Neural crest cell (in vitro differentiated cells): ENCODE results near the gene KIF22. TPM values are rescaled to one million over a fixed set of nuclear protein-coding genes. Genes with fewer than 3 reads are reported as not detected.
"Not testable (repeated sequence)": the region's sequence is repeated elsewhere in the genome, so short reads cannot be mapped to it uniquely, and the experiment has no call there.

ENCODE experiments used
- DNase-seq: peaks from one replicate; pipeline ENCODE4 v3.0.0; 2021; ENCODE audit warnings: low read depth, mixed read lengths, low spot score
- H3K27ac Mint-ChIP-seq: one replicate; pipeline ENCODE4 v1.8.0; 2021; ENCODE audit warnings: mild to moderate bottlenecking, mixed read lengths; ENCODE audit not compliant: unreplicated experiment
- H3K27me3 Mint-ChIP-seq: 2 replicates; pipeline ENCODE4 v1.8.0; 2021; ENCODE audit warnings: low read depth, mild to moderate bottlenecking, mixed read lengths
- H3K36me3 Mint-ChIP-seq: 2 replicates; pipeline ENCODE4 v1.8.0; 2021; ENCODE audit warnings: low read depth, mild to moderate bottlenecking, mixed read lengths
- H3K4me1 Mint-ChIP-seq: 2 replicates; pipeline ENCODE4 v1.8.0; 2021; ENCODE audit warnings: mixed read lengths
- H3K4me3 Mint-ChIP-seq: one replicate; pipeline ENCODE4 v1.8.0; 2021; ENCODE audit warnings: mild to moderate bottlenecking, mixed read lengths
- H3K9me3 Mint-ChIP-seq: 2 replicates; pipeline ENCODE4 v1.8.0; 2021; ENCODE audit warnings: mixed read lengths
- CTCF ChIP-seq: fragments of 200-600 bp; sonication (generic); conservative IDR thresholded peaks from 2 replicates; pipeline ENCODE4 v1.5.0; 2021; ENCODE audit warnings: antibody characterized with exemption, mild to moderate bottlenecking
- total RNA-seq: library from RNA; stranded (reverse); gene quantifications from 2 replicates; pipeline ENCODE4 v1.2.1, GENCODE V29; 2021

KIF22 gene
- total RNA-seq, 1 donor from 2014 or later = 173 TPM

- H3K27ac Mint-ChIP-seq = no peak overlapping the region
- DNase-seq = no peak
- no peak for TF ChIP-seq CTCF
- H3K4me1 Mint-ChIP-seq = peaks cover 9% of the 10 kb centered on the region
- no peaks in the 10 kb centered on the region for H3K36me3 Mint-ChIP-seq
- no peaks in the 10 kb centered on the region for H3K9me3 Mint-ChIP-seq
- H3K4me3 Mint-ChIP-seq = no peak overlapping the region
- peaks cover 30% of the 10 kb centered on the region for H3K27me3 Mint-ChIP-seq
Measured at GRCh38 chr16:29779474-29779873, 11.1 kb upstream of the KIF22 start.

GRCh38 chr16:29783094-29783953, 7.2 kb upstream of the KIF22 start:
- not testable (repeated sequence) for H3K4me3 Mint-ChIP-seq, H3K9me3 Mint-ChIP-seq, H3K27ac Mint-ChIP-seq, H3K36me3 Mint-ChIP-seq, DNase-seq
- Mint-ChIP-seq H3K27me3 (peaks cover 24% of the 10 kb centered on the region), H3K4me1 (peaks cover 19% of the 10 kb centered on the region)

GRCh38 chr16:29784157-29784556, 6.4 kb upstream of the KIF22 start:
- Mint-ChIP-seq H3K36me3 (no peaks in the 10 kb centered on the region), H3K27me3 (peaks cover 16% of the 10 kb centered on the region), H3K4me3 (no peak overlapping the region), H3K27ac (no peak overlapping the region), H3K4me1 (peaks cover 19% of the 10 kb centered on the region), H3K9me3 (no peaks in the 10 kb centered on the region)
- no peak for DNase-seq
- TF ChIP-seq CTCF = no peak

- Mint-ChIP-seq H3K36me3 (no peaks in the 10 kb centered on the region), H3K9me3 (no peaks in the 10 kb centered on the region), H3K4me3 (peak overlapping the region; percentile 79), H3K27ac (peak overlapping the region; percentile 92), H3K27me3 (peaks cover 10% of the 10 kb centered on the region), H3K4me1 (peaks cover 22% of the 10 kb centered on the region)
- TF ChIP-seq CTCF = peak; percentile 74
- DNase-seq = peak; percentile 73
Measured at GRCh38 chr16:29784901-29785500, 5.5 kb upstream of the KIF22 start.

GRCh38 chr16:29787155-29787554, 3.4 kb upstream of the KIF22 start:
- H3K27ac Mint-ChIP-seq, H3K27me3 Mint-ChIP-seq, DNase-seq, H3K36me3 Mint-ChIP-seq, H3K9me3 Mint-ChIP-seq: not testable (repeated sequence)
- H3K4me1 Mint-ChIP-seq = peaks cover 44% of the 10 kb centered on the region
- H3K4me3 Mint-ChIP-seq = peak overlapping the region; percentile 22

GRCh38 chr16:29789775-29790182, 772 bp upstream of the KIF22 start:
- no peaks in the 10 kb centered on the region for H3K9me3 Mint-ChIP-seq
- H3K4me3 Mint-ChIP-seq = peak overlapping the region; percentile 99
- no peaks in the 10 kb centered on the region for H3K27me3 Mint-ChIP-seq
- no peak for DNase-seq
- H3K4me1 Mint-ChIP-seq = peaks cover 51% of the 10 kb centered on the region
- no peak for TF ChIP-seq CTCF
- H3K27ac Mint-ChIP-seq = peak overlapping the region; percentile 95
- peaks cover 11% of the 10 kb centered on the region for H3K36me3 Mint-ChIP-seq
